Right lobe of liver (tissue), 6 donors: ENCODE measurements around the gene OPN3. TPM values are rescaled to one million over a fixed set of nuclear protein-coding genes. Genes with fewer than 3 reads are reported as not detected.
A peak's percentile ranks its signal among the peaks of the same experiment; 100 is the strongest.

Experiments
- ATAC-seq, 4 donors: fragments of 200-7000 bp; cut with Tn5 transposase; one replicate each; pipeline ENCODE4 v1.9.1; 2020; ENCODE audit warnings: mild to moderate bottlenecking in 4 of 4, moderate library complexity in 4 of 4
- DNase-seq, 3 donors: peaks; one replicate each; pipeline ENCODE4 v3.0.0-alpha.2; 2020
- H3K27ac ChIP-seq, 3 donors: fragments of 200-600 bp; one replicate each; pipeline ENCODE4 v1.8.0; 2022
- H3K27me3 ChIP-seq, 2 donors: fragments of 200-600 bp; one replicate each; pipeline ENCODE4 v1.8.0; 2022
- H3K36me3 ChIP-seq, 4 donors: fragments of 200-600 bp; sonication (generic) in 1 of 4; one replicate each; pipeline versions ENCODE4 v1.5.1 to v1.8.0; 2017 to 2022; ENCODE audit warnings: control low read depth in 1 of 4
- H3K4me1 ChIP-seq, 4 donors: fragments of 200-600 bp; sonication (generic) in 1 of 4; one replicate each; pipeline versions ENCODE4 v1.5.1 to v1.8.0; 2017 to 2022; ENCODE audit warnings: control low read depth in 1 of 4
- H3K4me3 ChIP-seq, 3 donors: fragments of 200-600 bp; one replicate each; pipeline ENCODE4 v1.8.0; 2022
- H3K9me3 ChIP-seq, 4 donors: fragments of 200-600 bp; sonication (generic) in 1 of 4; one replicate each; pipeline versions ENCODE4 v1.5.1 to v1.8.0; 2017 to 2022; ENCODE audit warnings: control low read depth in 1 of 4
- CTCF ChIP-seq, 4 donors: fragments of 200-600 bp in 3 of 4; fragments of 450-650 bp in 1 of 4; IDR thresholded peaks; one replicate each; pipeline versions ENCODE4 v1.5.1 to v1.8.0; 2016 to 2022; ENCODE audit warnings: antibody characterized with exemption in 4 of 4, mild to moderate bottlenecking in 2 of 4
- POLR2A ChIP-seq: fragments of 450-650 bp; IDR thresholded peaks from one replicate; pipeline ENCODE4 v1.6.1; 2017; ENCODE audit warnings: antibody characterized with exemption, mild to moderate bottlenecking
- WGBS: methylation state at CpG from one replicate; pipeline ENCODE4 v1.1.6; 2018; ENCODE audit warnings: low coverage, low lambda C conversion rate; ENCODE audit not compliant: insufficient coverage; ENCODE audit errors: missing lambda C conversion rate; 5-methylcytosine and 5-hydroxymethylcytosine counted together
- intact Hi-C, 2 donors: fragments of 100-400 bp; cut with DNase I; formaldehyde crosslinking; loops; one replicate each; pipeline versions ENCODE4 v1.11.2 to v1.14.1; 2022
- total RNA-seq, 6 experiments: library from RNA; depleted of rRNA in 2 of 6; stranded (reverse); fragments of >200 nt in 2 of 6; fragmentation: NEBNext Ultra II Directional in 3 of 6; extraction: Animal tissue kit (Norgen Biotek cat#: 25700) in 3 of 6; gene quantifications; one replicate each; pipeline versions ENCODE4 v1.1.0 to v1.2.4, GENCODE V29; 2016 to 2023
- donor health status: DM: no; HTN: yes; CAD: no.
- donor health status: DM: no; HTN: no; CAD: no.
- donor health status: DM: no; HTN: no; CAD: no.
- donor health status: DM: no; HTN: yes; CAD: no.
- donor health status: DM: no; HTN: yes; CAD: no.

Gene OPN3
- total RNA-seq, 6 experiments from 2014 or later, result 15.7 to 38.2 (median 28.8) TPM

- peaks cover 0 to 24% (median 3%) of the 10 kb centered on the region in 4 donors for H3K4me1 ChIP-seq
- DNase-seq, result no peak
- TF ChIP-seq POLR2A (no peak), CTCF (IDR thresholded peaks at IDR 0.05) (no peak)
- H3K27me3 ChIP-seq, result no peaks in the 10 kb centered on the region
- no peak overlapping the region for H3K27ac ChIP-seq
- intact Hi-C loops, result loop anchor here in 1 of 2 donors (10.0 kb wide), 1 partner anchor 199 kb away; no protein-coding TSS in a partner anchor
- H3K4me3 ChIP-seq, result no peak overlapping the region
- no peak for ATAC-seq
- WGBS, result 83% methylated on average over 1 of the region's 1 CpG
- peaks cover 0 to 8% (median under 1%) of the 10 kb centered on the region in 4 donors for H3K36me3 ChIP-seq
- no peaks in the 10 kb centered on the region for H3K9me3 ChIP-seq
Observed at GRCh38 chr1:241636291-241636690, 3.9 kb downstream of the OPN3 start.

DNA sequence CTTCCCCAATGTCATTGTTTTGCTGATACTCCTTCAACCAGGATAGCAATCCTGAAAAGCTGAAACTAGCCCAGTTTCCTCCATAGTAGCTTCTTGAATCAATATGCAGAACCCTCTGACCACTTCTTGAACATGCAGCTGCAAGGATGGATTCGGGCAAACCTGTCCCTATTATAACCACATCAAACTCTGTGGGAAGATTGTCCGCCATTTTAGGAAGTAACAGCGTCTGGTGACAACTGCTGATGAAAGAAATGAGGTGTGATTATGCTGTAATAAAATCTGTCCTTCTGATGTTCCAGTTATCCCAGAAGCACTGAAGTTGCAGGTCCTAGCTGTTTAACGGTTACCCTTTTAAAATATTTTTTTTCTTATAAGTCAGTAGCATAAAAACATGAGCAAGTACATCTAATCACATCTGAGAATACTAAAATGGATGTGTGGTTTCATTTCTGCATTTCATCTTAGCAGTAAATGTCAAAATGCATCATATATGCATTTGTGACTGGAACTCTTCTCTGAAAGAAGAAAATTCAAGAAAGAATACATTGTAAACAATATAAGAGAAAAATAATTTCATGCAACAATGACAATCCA is 4.5 kb downstream of the OPN3 start:
- Histone ChIP-seq H3K9me3 (no peaks in the 10 kb centered on the region), H3K27me3 (no peaks in the 10 kb centered on the region), H3K27ac (no peak overlapping the region), H3K36me3 (peaks cover 0 to 8% (median under 1%) of the 10 kb centered on the region in 4 donors), H3K4me1 (peaks cover 0 to 28% (median 2%) of the 10 kb centered on the region in 4 donors), H3K4me3 (no peak overlapping the region)
- TF ChIP-seq POLR2A, result no peak
- TF ChIP-seq CTCF (IDR thresholded peaks at IDR 0.05), result no peak
- ATAC-seq, result no peak
- intact Hi-C loops, result loop anchor here in 1 of 2 donors (10.0 kb wide), 1 partner anchor 199 kb away; no protein-coding TSS in a partner anchor
- DNase-seq, result no peak
- 89% methylated on average over 4 of the region's 4 CpGs for WGBS

GRCh38 chr1:241632987-241633386 is 7.2 kb downstream of the OPN3 start:
- H3K4me3 ChIP-seq, result no peak overlapping the region
- TF ChIP-seq POLR2A, result no peak
- no peak for TF ChIP-seq CTCF (IDR thresholded peaks at IDR 0.05)
- DNase-seq (no peak), ATAC-seq (peak in 2 of 4 donors; percentile 30 to 47)
- intact Hi-C loops, result loop anchor here in 1 of 2 donors (10.0 kb wide), 1 partner anchor 202 kb away; no protein-coding TSS in a partner anchor
- peaks cover 0 to 8% (median under 1%) of the 10 kb centered on the region in 4 donors for H3K36me3 ChIP-seq
- no peaks in the 10 kb centered on the region for H3K27me3 ChIP-seq
- H3K9me3 ChIP-seq, result no peaks in the 10 kb centered on the region
- 74% methylated on average over 3 of the region's 3 CpGs for WGBS
- no peak overlapping the region for H3K27ac ChIP-seq
- peaks cover 0 to 20% (median 1%) of the 10 kb centered on the region in 4 donors for H3K4me1 ChIP-seq

GRCh38 chr1:241631674-241632073 is 8.5 kb downstream of the OPN3 start:
- TF ChIP-seq CTCF (IDR thresholded peaks at IDR 0.05) (no peak), POLR2A (no peak)
- H3K9me3 ChIP-seq, result no peaks in the 10 kb centered on the region
- H3K4me3 ChIP-seq, result peak overlapping the region in 1 of 3 donors; percentile 18
- no peaks in the 10 kb centered on the region for H3K27me3 ChIP-seq
- intact Hi-C loops, result loop anchor here in 1 of 2 donors (10.0 kb wide), 1 partner anchor 203 kb away; no protein-coding TSS in a partner anchor
- ATAC-seq, result peak; percentile 57 to 75 (median 70)
- 23% methylated on average over 5 of the region's 5 CpGs for WGBS
- H3K4me1 ChIP-seq, result peaks cover 0 to 22% (median 1%) of the 10 kb centered on the region in 4 donors
- DNase-seq, result no peak
- peaks cover 0 to 8% (median under 1%) of the 10 kb centered on the region in 4 donors for H3K36me3 ChIP-seq
- H3K27ac ChIP-seq, result peak overlapping the region in 1 of 3 donors; percentile 34
